ENCODE data around the gene CCDC171.

DNA sequence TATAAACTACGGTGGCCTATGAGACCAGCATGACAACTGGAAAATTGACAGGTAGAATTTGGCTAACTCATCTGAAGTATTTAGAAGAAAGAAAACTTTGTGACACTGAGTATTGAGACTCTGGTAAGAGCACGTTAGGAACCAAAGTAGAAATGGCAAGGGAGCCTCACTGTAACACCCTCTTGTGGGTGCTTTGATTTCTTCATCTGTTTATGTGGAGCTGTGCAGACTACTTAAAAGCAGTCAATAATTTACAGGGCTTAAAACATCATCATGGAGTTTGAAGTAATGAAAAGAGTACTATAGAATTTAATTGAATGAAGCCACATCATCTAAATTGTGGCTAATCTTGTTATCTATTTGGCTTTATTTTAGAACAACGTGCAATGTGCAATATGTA is 414.2 kb downstream of the CCDC171 start:
- TF ChIP-seq POLR2AphosphoS5 (IDR thresholded peaks at IDR 0.05; ENCODE audit: low read depth, low read length): no peak
- no peak for TF ChIP-seq EZH2 (IDR thresholded peaks at IDR 0.05)
- no peak for TF ChIP-seq CEBPB (IDR thresholded peaks at IDR 0.05; ENCODE audit: low read depth)
- no peak for TF ChIP-seq POLR2A (IDR thresholded peaks at IDR 0.05; ENCODE audit: borderline replicate concordance, extremely low read depth, insufficient read depth, insufficient read length)
- no peak for TF ChIP-seq FOSL1 (IDR thresholded peaks at IDR 0.05; ENCODE audit: low read depth)
- no peak for TF ChIP-seq SRF (IDR thresholded peaks at IDR 0.05; ENCODE audit: low read depth)
- no peak for TF ChIP-seq CTCF (IDR thresholded peaks at IDR 0.05 in 2 of 3, conservative IDR thresholded peaks at IDR 0.05 in 1 of 3; ENCODE audit: borderline replicate concordance in 1 of 3, insufficient read depth in 1 of 3, low read depth in 2 of 3, low read length in 2 of 3)
- TF ChIP-seq ELF1 (IDR thresholded peaks at IDR 0.05; ENCODE audit: borderline replicate concordance, low read depth): no peak
- TF ChIP-seq, protein P1, sequence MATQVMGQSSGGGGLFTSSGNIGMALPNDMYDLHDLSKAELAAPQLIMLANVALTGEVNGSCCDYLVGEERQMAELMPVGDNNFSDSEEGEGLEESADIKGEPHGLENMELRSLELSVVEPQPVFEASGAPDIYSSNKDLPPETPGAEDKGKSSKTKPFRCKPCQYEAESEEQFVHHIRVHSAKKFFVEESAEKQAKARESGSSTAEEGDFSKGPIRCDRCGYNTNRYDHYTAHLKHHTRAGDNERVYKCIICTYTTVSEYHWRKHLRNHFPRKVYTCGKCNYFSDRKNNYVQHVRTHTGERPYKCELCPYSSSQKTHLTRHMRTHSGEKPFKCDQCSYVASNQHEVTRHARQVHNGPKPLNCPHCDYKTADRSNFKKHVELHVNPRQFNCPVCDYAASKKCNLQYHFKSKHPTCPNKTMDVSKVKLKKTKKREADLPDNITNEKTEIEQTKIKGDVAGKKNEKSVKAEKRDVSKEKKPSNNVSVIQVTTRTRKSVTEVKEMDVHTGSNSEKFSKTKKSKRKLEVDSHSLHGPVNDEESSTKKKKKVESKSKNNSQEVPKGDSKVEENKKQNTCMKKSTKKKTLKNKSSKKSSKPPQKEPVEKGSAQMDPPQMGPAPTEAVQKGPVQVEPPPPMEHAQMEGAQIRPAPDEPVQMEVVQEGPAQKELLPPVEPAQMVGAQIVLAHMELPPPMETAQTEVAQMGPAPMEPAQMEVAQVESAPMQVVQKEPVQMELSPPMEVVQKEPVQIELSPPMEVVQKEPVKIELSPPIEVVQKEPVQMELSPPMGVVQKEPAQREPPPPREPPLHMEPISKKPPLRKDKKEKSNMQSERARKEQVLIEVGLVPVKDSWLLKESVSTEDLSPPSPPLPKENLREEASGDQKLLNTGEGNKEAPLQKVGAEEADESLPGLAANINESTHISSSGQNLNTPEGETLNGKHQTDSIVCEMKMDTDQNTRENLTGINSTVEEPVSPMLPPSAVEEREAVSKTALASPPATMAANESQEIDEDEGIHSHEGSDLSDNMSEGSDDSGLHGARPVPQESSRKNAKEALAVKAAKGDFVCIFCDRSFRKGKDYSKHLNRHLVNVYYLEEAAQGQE (IDR thresholded peaks at IDR 0.05; ENCODE audit: low read depth): no peak
- no peak for TF ChIP-seq SIN3A (IDR thresholded peaks at IDR 0.05; ENCODE audit: low read depth)
- TF ChIP-seq, protein P2, sequence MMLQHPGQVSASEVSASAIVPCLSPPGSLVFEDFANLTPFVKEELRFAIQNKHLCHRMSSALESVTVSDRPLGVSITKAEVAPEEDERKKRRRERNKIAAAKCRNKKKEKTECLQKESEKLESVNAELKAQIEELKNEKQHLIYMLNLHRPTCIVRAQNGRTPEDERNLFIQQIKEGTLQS (IDR thresholded peaks at IDR 0.05): no peak
- TF ChIP-seq RAD21 (IDR thresholded peaks at IDR 0.05; ENCODE audit: low read depth): no peak
- TF ChIP-seq, protein P3, sequence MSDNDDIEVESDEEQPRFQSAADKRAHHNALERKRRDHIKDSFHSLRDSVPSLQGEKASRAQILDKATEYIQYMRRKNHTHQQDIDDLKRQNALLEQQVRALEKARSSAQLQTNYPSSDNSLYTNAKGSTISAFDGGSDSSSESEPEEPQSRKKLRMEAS (IDR thresholded peaks at IDR 0.05): no peak
- no peak for TF ChIP-seq EZH2phosphoT487 (IDR thresholded peaks at IDR 0.05; ENCODE audit: borderline replicate concordance)
